HAP-1 (cell line): ENCODE measurements around the gene ADAMTS15.

Experiments
- DNase-seq, 2 experiments: peaks; one replicate each; pipeline ENCODE4 v3.0.0-alpha.2; 2016 to 2020; ENCODE audit warnings: low spot score in 2 of 2
- H3K27me3 ChIP-seq: fragments of 250-450 bp; sonication (Bioruptor Pico); 2 replicates; pipeline ENCODE4 v1.5.1; 2020; ENCODE audit warnings: low read depth, mild to moderate bottlenecking, moderate library complexity
- H3K36me3 ChIP-seq: fragments of 250-450 bp; sonication (Bioruptor Pico); replicated peaks from 2 replicates; pipeline ENCODE4 v1.5.1; 2020; ENCODE audit warnings: mild to moderate bottlenecking
- H3K4me1 ChIP-seq: fragments of 250-450 bp; sonication (Bioruptor Pico); 2 replicates; pipeline ENCODE4 v1.5.1; 2020; ENCODE audit warnings: mild to moderate bottlenecking
- H3K4me3 ChIP-seq: fragments of 250-450 bp; sonication (Bioruptor Pico); 2 replicates; pipeline ENCODE4 v1.5.1; 2020; ENCODE audit warnings: mild to moderate bottlenecking, moderate library complexity
- H3K9me3 ChIP-seq: fragments of 250-450 bp; sonication (Bioruptor Pico); 2 replicates; pipeline ENCODE4 v1.5.1; 2020; ENCODE audit warnings: mild to moderate bottlenecking, moderate library complexity
- in situ Hi-C: fragments of 300-500 bp; cut with MboI; formaldehyde crosslinking; loops from 3 replicates; pipeline ENCODE4 v1.14.3; 2020; ENCODE audit warnings: low sequenced_read_pairs, inconsistent platforms, mixed read lengths

Gene ADAMTS15

GRCh38 chr11:130451231-130452019 lies 3.0 kb downstream of the ADAMTS15 start:
- H3K36me3 ChIP-seq, result no peaks in the 10 kb centered on the region
- in situ Hi-C loops, result no loop called here
- no peaks in the 10 kb centered on the region for H3K9me3 ChIP-seq
- H3K4me3 ChIP-seq, result no peak overlapping the region
- DNase-seq, result no peak
- no peaks in the 10 kb centered on the region for H3K4me1 ChIP-seq
- no peaks in the 10 kb centered on the region for H3K27me3 ChIP-seq

- no peak for DNase-seq
- H3K27me3 ChIP-seq, result no peaks in the 10 kb centered on the region
- no peaks in the 10 kb centered on the region for H3K9me3 ChIP-seq
- no peak overlapping the region for H3K4me3 ChIP-seq
- in situ Hi-C loops, result no loop called here
- H3K4me1 ChIP-seq, result no peaks in the 10 kb centered on the region
- no peaks in the 10 kb centered on the region for H3K36me3 ChIP-seq
Observed at GRCh38 chr11:130452176-130452575, 3.7 kb downstream of the ADAMTS15 start.

- in situ Hi-C loops, result no loop called here
- no peaks in the 10 kb centered on the region for H3K9me3 ChIP-seq
- no peaks in the 10 kb centered on the region for H3K36me3 ChIP-seq
- H3K27me3 ChIP-seq, result no peaks in the 10 kb centered on the region
- H3K4me3 ChIP-seq, result no peak overlapping the region
- no peaks in the 10 kb centered on the region for H3K4me1 ChIP-seq
- no peak for DNase-seq
Observed at GRCh38 chr11:130452940-130453339, 4.5 kb downstream of the ADAMTS15 start.

GRCh38 chr11:130454491-130455252 lies 6.2 kb downstream of the ADAMTS15 start:
- in situ Hi-C loops, result no loop called here
- H3K36me3 ChIP-seq, result no peaks in the 10 kb centered on the region
- no peaks in the 10 kb centered on the region for H3K27me3 ChIP-seq
- H3K4me3 ChIP-seq, result no peak overlapping the region
- DNase-seq, result no peak
- H3K4me1 ChIP-seq, result no peaks in the 10 kb centered on the region
- H3K9me3 ChIP-seq, result no peaks in the 10 kb centered on the region

GRCh38 chr11:130455483-130456127 lies 7.2 kb downstream of the ADAMTS15 start:
- Histone ChIP-seq H3K36me3 (no peaks in the 10 kb centered on the region), H3K9me3 (no peaks in the 10 kb centered on the region), H3K27me3 (no peaks in the 10 kb centered on the region), H3K4me1 (no peaks in the 10 kb centered on the region), H3K4me3 (no peak overlapping the region)
- in situ Hi-C loops, result no loop called here
- no peak for DNase-seq

GRCh38 chr11:130456286-130456685 lies 7.8 kb downstream of the ADAMTS15 start:
- H3K27me3 ChIP-seq, result no peaks in the 10 kb centered on the region
- no peaks in the 10 kb centered on the region for H3K9me3 ChIP-seq
- no peak overlapping the region for H3K4me3 ChIP-seq
- no peaks in the 10 kb centered on the region for H3K4me1 ChIP-seq
- in situ Hi-C loops, result no loop called here
- H3K36me3 ChIP-seq, result no peaks in the 10 kb centered on the region
- DNase-seq, result no peak

- H3K36me3 ChIP-seq, result no peaks in the 10 kb centered on the region
- DNase-seq, result no peak
- in situ Hi-C loops, result no loop called here
- no peak overlapping the region for H3K4me3 ChIP-seq
- H3K4me1 ChIP-seq, result no peaks in the 10 kb centered on the region
- H3K27me3 ChIP-seq, result no peaks in the 10 kb centered on the region
- H3K9me3 ChIP-seq, result no peaks in the 10 kb centered on the region
Observed at GRCh38 chr11:130457623-130458409, 9.4 kb downstream of the ADAMTS15 start.

- Histone ChIP-seq H3K9me3 (no peaks in the 10 kb centered on the region), H3K4me1 (no peaks in the 10 kb centered on the region), H3K27me3 (no peaks in the 10 kb centered on the region), H3K4me3 (no peak overlapping the region), H3K36me3 (no peaks in the 10 kb centered on the region)
- no peak for DNase-seq
- in situ Hi-C loops, result no loop called here
Observed at GRCh38 chr11:130458410-130458729, 9.9 kb downstream of the ADAMTS15 start.

- Histone ChIP-seq H3K27me3 (no peaks in the 10 kb centered on the region), H3K9me3 (no peaks in the 10 kb centered on the region), H3K4me3 (no peak overlapping the region), H3K4me1 (no peaks in the 10 kb centered on the region), H3K36me3 (no peaks in the 10 kb centered on the region)
- no peak for DNase-seq
- in situ Hi-C loops, result no loop called here
Observed at GRCh38 chr11:130459521-130459920, 11.1 kb downstream of the ADAMTS15 start.

GRCh38 chr11:130462101-130462885 lies 13.8 kb downstream of the ADAMTS15 start:
- H3K36me3 ChIP-seq, result no peaks in the 10 kb centered on the region
- H3K4me3 ChIP-seq, result no peak overlapping the region
- H3K4me1 ChIP-seq, result no peaks in the 10 kb centered on the region
- no peaks in the 10 kb centered on the region for H3K27me3 ChIP-seq
- DNase-seq, result no peak
- H3K9me3 ChIP-seq, result no peaks in the 10 kb centered on the region
- in situ Hi-C loops, result no loop called here

- H3K36me3 ChIP-seq, result no peaks in the 10 kb centered on the region
- no peaks in the 10 kb centered on the region for H3K27me3 ChIP-seq
- H3K9me3 ChIP-seq, result no peaks in the 10 kb centered on the region
- no peak for DNase-seq
- no peaks in the 10 kb centered on the region for H3K4me1 ChIP-seq
- H3K4me3 ChIP-seq, result no peak overlapping the region
- in situ Hi-C loops, result no loop called here
Observed at GRCh38 chr11:130462931-130463330, 14.5 kb downstream of the ADAMTS15 start.

- Histone ChIP-seq H3K9me3 (no peaks in the 10 kb centered on the region), H3K27me3 (no peaks in the 10 kb centered on the region), H3K36me3 (no peaks in the 10 kb centered on the region), H3K4me1 (no peaks in the 10 kb centered on the region), H3K4me3 (no peak overlapping the region)
- in situ Hi-C loops, result no loop called here
- no peak for DNase-seq
Observed at GRCh38 chr11:130464291-130464812, 15.9 kb downstream of the ADAMTS15 start.

GRCh38 chr11:130465263-130465662 lies 16.8 kb downstream of the ADAMTS15 start:
- in situ Hi-C loops, result no loop called here
- Histone ChIP-seq H3K36me3 (no peaks in the 10 kb centered on the region), H3K27me3 (no peaks in the 10 kb centered on the region), H3K9me3 (no peaks in the 10 kb centered on the region), H3K4me3 (no peak overlapping the region), H3K4me1 (no peaks in the 10 kb centered on the region)
- no peak for DNase-seq
